ENCODE measurements around the gene AJM1. TPM values are rescaled to one million over a fixed set of nuclear protein-coding genes. Genes with fewer than 3 reads are reported as not detected.
A peak's percentile ranks its signal among the peaks of the same experiment; 100 is the strongest.
"Not testable (repeated sequence)": the region's sequence is repeated elsewhere in the genome, so short reads cannot be mapped to it uniquely, and the experiment has no call there.

The AJM1 gene
- total RNA-seq, 3 donors from 2014 or later = 7.4 to 21.6 (median 16.4) TPM

GRCh38 chr9:136843801-136844740 lies 1.8 kb downstream of the AJM1 start:
- H3K9me3 ChIP-seq; H3K4me3 ChIP-seq; intact Hi-C loops (cut with DNase I, micrococcal nuclease); ATAC-seq; H3K36me3 ChIP-seq (ENCODE audit: low read depth): not testable (repeated sequence)
- TF ChIP-seq CTCF (IDR thresholded peaks at IDR 0.05) = peak; percentile 66
- peaks cover 47% of the 10 kb centered on the region for H3K4me1 ChIP-seq (ENCODE audit: low read depth)
- DNase-seq = peak in 2 of 3 donors; percentile 75 to 77

- no peaks in the 10 kb centered on the region for H3K9me3 ChIP-seq
- no peak for TF ChIP-seq CTCF (IDR thresholded peaks at IDR 0.05)
- H3K4me3 ChIP-seq = no peak overlapping the region
- ATAC-seq = no peak
- no peaks in the 10 kb centered on the region for H3K36me3 ChIP-seq (ENCODE audit: low read depth)
- H3K4me1 ChIP-seq (ENCODE audit: low read depth) = peaks cover 49% of the 10 kb centered on the region
- peak in 1 of 3 donors; percentile 44 for DNase-seq
- intact Hi-C loops (cut with DNase I, micrococcal nuclease) = no loop called here
Measured at GRCh38 chr9:136844761-136845464, 2.6 kb downstream of the AJM1 start.

GRCh38 chr9:136845465-136846260 lies 3.4 kb downstream of the AJM1 start:
- no peaks in the 10 kb centered on the region for H3K36me3 ChIP-seq (ENCODE audit: low read depth)
- TF ChIP-seq CTCF (IDR thresholded peaks at IDR 0.05) = no peak
- peaks cover 46% of the 10 kb centered on the region for H3K4me1 ChIP-seq (ENCODE audit: low read depth)
- intact Hi-C loops (cut with DNase I, micrococcal nuclease) = no loop called here
- ATAC-seq (no peak), DNase-seq (peak in 1 of 3 donors; percentile 41)
- H3K9me3 ChIP-seq = no peaks in the 10 kb centered on the region
- no peak overlapping the region for H3K4me3 ChIP-seq

- H3K4me1 ChIP-seq (ENCODE audit: low read depth) = peaks cover 38% of the 10 kb centered on the region
- DNase-seq = peak in 1 of 3 donors; percentile 48
- no peak for ATAC-seq
- H3K36me3 ChIP-seq (ENCODE audit: low read depth) = no peaks in the 10 kb centered on the region
- intact Hi-C loops (cut with DNase I, micrococcal nuclease) = no loop called here
- no peak for TF ChIP-seq CTCF (IDR thresholded peaks at IDR 0.05)
- H3K9me3 ChIP-seq = no peaks in the 10 kb centered on the region
- H3K4me3 ChIP-seq = no peak overlapping the region
Measured at GRCh38 chr9:136846376-136847087, 4.3 kb downstream of the AJM1 start.

All from mucosa of descending colon (tissue), 3 donors.